ENCODE measurements around the gene HPGDS. TPM values are rescaled to one million over a fixed set of nuclear protein-coding genes. Genes with fewer than 3 reads are reported as not detected.

Gene HPGDS
- total RNA-seq, 1 donor from 2014 or later, result not detected

GRCh38 chr4:94276204-94276603 lies 66.4 kb downstream of the HPGDS start:
- Mint-ChIP-seq H3K9me3 (ENCODE audit: low read depth) (no peaks in the 10 kb centered on the region), H3K4me3 (ENCODE audit: low read depth) (no peak overlapping the region), H3K4me1 (ENCODE audit: low read depth) (no peaks in the 10 kb centered on the region), H3K27ac (no peak overlapping the region), H3K36me3 (ENCODE audit: insufficient read depth) (peaks cover 32% of the 10 kb centered on the region), H3K27me3 (no peaks in the 10 kb centered on the region)
- DNase-seq (ENCODE audit: low spot score, unreplicated experiment), result no peak
- TF ChIP-seq, protein P1, sequence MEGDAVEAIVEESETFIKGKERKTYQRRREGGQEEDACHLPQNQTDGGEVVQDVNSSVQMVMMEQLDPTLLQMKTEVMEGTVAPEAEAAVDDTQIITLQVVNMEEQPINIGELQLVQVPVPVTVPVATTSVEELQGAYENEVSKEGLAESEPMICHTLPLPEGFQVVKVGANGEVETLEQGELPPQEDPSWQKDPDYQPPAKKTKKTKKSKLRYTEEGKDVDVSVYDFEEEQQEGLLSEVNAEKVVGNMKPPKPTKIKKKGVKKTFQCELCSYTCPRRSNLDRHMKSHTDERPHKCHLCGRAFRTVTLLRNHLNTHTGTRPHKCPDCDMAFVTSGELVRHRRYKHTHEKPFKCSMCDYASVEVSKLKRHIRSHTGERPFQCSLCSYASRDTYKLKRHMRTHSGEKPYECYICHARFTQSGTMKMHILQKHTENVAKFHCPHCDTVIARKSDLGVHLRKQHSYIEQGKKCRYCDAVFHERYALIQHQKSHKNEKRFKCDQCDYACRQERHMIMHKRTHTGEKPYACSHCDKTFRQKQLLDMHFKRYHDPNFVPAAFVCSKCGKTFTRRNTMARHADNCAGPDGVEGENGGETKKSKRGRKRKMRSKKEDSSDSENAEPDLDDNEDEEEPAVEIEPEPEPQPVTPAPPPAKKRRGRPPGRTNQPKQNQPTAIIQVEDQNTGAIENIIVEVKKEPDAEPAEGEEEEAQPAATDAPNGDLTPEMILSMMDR (IDR thresholded peaks at IDR 0.05; ENCODE audit: unreplicated experiment), result no peak

DNA sequence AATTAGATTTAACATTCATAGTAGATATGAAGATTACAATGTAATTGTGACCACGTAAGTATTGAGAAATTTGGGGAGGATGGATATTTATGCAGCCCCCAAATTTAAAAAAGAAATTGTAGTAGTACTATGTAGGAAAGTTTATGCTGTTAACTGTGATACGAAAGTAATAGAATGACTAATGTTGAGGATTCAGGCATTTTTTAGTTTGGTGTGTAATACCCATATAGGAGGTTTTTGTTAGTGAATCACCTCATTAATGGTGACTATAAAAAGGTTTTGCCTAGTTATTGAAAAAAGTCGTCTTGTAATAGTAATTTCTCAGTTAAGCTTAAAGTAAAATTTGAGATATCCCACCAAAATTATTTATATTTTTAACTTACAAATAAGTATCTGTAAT lies 67.7 kb downstream of the HPGDS start:
- Mint-ChIP-seq H3K4me1 (ENCODE audit: low read depth) (no peaks in the 10 kb centered on the region), H3K4me3 (ENCODE audit: low read depth) (no peak overlapping the region), H3K27me3 (no peaks in the 10 kb centered on the region), H3K27ac (no peak overlapping the region), H3K9me3 (ENCODE audit: low read depth) (no peaks in the 10 kb centered on the region), H3K36me3 (ENCODE audit: insufficient read depth) (peaks cover 30% of the 10 kb centered on the region)
- TF ChIP-seq, protein P1 (IDR thresholded peaks at IDR 0.05; ENCODE audit: unreplicated experiment), result no peak
- no peak for DNase-seq (ENCODE audit: low spot score, unreplicated experiment)

GRCh38 chr4:94271248-94271647 lies 71.4 kb downstream of the HPGDS start:
- Mint-ChIP-seq H3K27ac (no peak overlapping the region), H3K9me3 (ENCODE audit: low read depth) (no peaks in the 10 kb centered on the region), H3K4me3 (ENCODE audit: low read depth) (no peak overlapping the region), H3K27me3 (no peaks in the 10 kb centered on the region), H3K36me3 (ENCODE audit: insufficient read depth) (peaks cover 16% of the 10 kb centered on the region), H3K4me1 (ENCODE audit: low read depth) (no peaks in the 10 kb centered on the region)
- no peak for DNase-seq (ENCODE audit: low spot score, unreplicated experiment)
- TF ChIP-seq, protein P1 (IDR thresholded peaks at IDR 0.05; ENCODE audit: unreplicated experiment), result no peak

GRCh38 chr4:94267037-94267436 lies 75.6 kb downstream of the HPGDS start:
- peaks cover 3% of the 10 kb centered on the region for H3K4me1 Mint-ChIP-seq (ENCODE audit: low read depth)
- TF ChIP-seq, protein P1 (IDR thresholded peaks at IDR 0.05; ENCODE audit: unreplicated experiment), result no peak
- H3K27me3 Mint-ChIP-seq, result no peaks in the 10 kb centered on the region
- H3K27ac Mint-ChIP-seq, result no peak overlapping the region
- H3K4me3 Mint-ChIP-seq (ENCODE audit: low read depth), result no peak overlapping the region
- no peak for DNase-seq (ENCODE audit: low spot score, unreplicated experiment)
- H3K9me3 Mint-ChIP-seq (ENCODE audit: low read depth), result no peaks in the 10 kb centered on the region
- H3K36me3 Mint-ChIP-seq (ENCODE audit: insufficient read depth), result peaks cover 17% of the 10 kb centered on the region

GRCh38 chr4:94262163-94263016 lies 80.2 kb downstream of the HPGDS start:
- H3K4me3 Mint-ChIP-seq (ENCODE audit: low read depth), result no peak overlapping the region
- peaks cover 19% of the 10 kb centered on the region for H3K36me3 Mint-ChIP-seq (ENCODE audit: insufficient read depth)
- peaks cover 5% of the 10 kb centered on the region for H3K4me1 Mint-ChIP-seq (ENCODE audit: low read depth)
- no peaks in the 10 kb centered on the region for H3K9me3 Mint-ChIP-seq (ENCODE audit: low read depth)
- H3K27ac Mint-ChIP-seq, result no peak overlapping the region
- no peaks in the 10 kb centered on the region for H3K27me3 Mint-ChIP-seq
- TF ChIP-seq, protein P1 (IDR thresholded peaks at IDR 0.05; ENCODE audit: unreplicated experiment), result no peak
- no peak for DNase-seq (ENCODE audit: low spot score, unreplicated experiment)
